MG63 (cell line): ENCODE measurements around the gene SRSF5. TPM values are rescaled to one million over a fixed set of nuclear protein-coding genes. Genes with fewer than 3 reads are reported as not detected.
A peak's percentile ranks its signal among the peaks of the same experiment; 100 is the strongest.

Experiments used
- DNase-seq: peaks from one replicate; pipeline ENCODE4 v3.0.0-alpha.2; 2020
- H3K27me3 ChIP-seq: fragments of 250-450 bp; sonication (Bioruptor Pico); 2 replicates; pipeline ENCODE4 v1.5.1; 2020; ENCODE audit warnings: mild to moderate bottlenecking, moderate library complexity
- H3K36me3 ChIP-seq: fragments of 250-450 bp; sonication (Bioruptor Pico); 2 replicates; pipeline ENCODE4 v1.5.1; 2020; ENCODE audit warnings: mild to moderate bottlenecking, moderate library complexity
- H3K4me3 ChIP-seq: fragments of 250-450 bp; sonication (Bioruptor Pico); 2 replicates; pipeline ENCODE4 v1.5.1; 2020; ENCODE audit warnings: mild to moderate bottlenecking, moderate library complexity
- H3K9me3 ChIP-seq: fragments of 250-450 bp; sonication (Bioruptor Pico); 2 replicates; pipeline ENCODE4 v1.5.1; 2020; ENCODE audit warnings: mild to moderate bottlenecking, moderate library complexity
- total RNA-seq: library from RNA; depleted of rRNA; stranded (reverse); fragments of >200 nt; shearing (Covaris generic); gene quantifications from 2 replicates; pipeline ENCODE4 v1.2.3, GENCODE V29; 2014; ENCODE audit warnings: low replicate concordance; rRNA removed

Gene SRSF5
- total RNA-seq, 1 experiment from 2014 or later = 40.4 TPM

DNA sequence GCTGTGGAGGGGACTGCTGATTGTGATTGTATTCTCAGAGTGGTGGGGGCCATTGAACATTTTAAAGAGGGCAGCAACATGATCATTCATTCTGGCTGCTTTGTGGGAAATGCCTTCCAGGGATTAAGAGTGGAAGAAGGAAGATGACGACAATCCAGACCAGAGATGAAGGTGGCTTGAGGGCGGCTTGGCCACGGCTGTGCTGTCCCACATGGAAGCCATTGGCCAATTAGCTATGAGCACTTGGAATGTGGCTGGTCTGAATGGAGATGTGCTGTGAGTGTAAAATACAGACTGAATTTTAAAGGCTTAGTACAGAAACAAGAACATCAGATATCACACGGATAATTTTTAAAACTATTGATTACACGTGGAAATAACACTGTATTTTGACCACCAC, 49.3 kb downstream of the SRSF5 start:
- DNase-seq = no peak
- Histone ChIP-seq H3K27me3 (no peaks in the 10 kb centered on the region), H3K4me3 (no peak overlapping the region), H3K9me3 (no peaks in the 10 kb centered on the region), H3K36me3 (no peaks in the 10 kb centered on the region)

- Histone ChIP-seq H3K27me3 (no peaks in the 10 kb centered on the region), H3K36me3 (no peaks in the 10 kb centered on the region), H3K4me3 (no peak overlapping the region), H3K9me3 (no peaks in the 10 kb centered on the region)
- DNase-seq = peak; percentile 61
Measured at GRCh38 chr14:69818758-69819191, 51.8 kb downstream of the SRSF5 start.

- H3K36me3 ChIP-seq = no peaks in the 10 kb centered on the region
- no peak for DNase-seq
- no peaks in the 10 kb centered on the region for H3K27me3 ChIP-seq
- no peaks in the 10 kb centered on the region for H3K9me3 ChIP-seq
- H3K4me3 ChIP-seq = no peak overlapping the region
Measured at GRCh38 chr14:69819607-69820006, 52.7 kb downstream of the SRSF5 start.

GRCh38 chr14:69820991-69821390, 54.0 kb downstream of the SRSF5 start:
- H3K9me3 ChIP-seq = no peaks in the 10 kb centered on the region

More at GRCh38 chr14:69820991-69821390, 54.0 kb downstream of the SRSF5 start:
- H3K36me3 ChIP-seq = no peaks in the 10 kb centered on the region
- no peak for DNase-seq
- no peak overlapping the region for H3K4me3 ChIP-seq
- H3K27me3 ChIP-seq = no peaks in the 10 kb centered on the region

Other genes starting within 250 kb of the SRSF5 start
- not detected in 2 replicates for gene CCDC177, start 192.3 kb upstream of the SRSF5 start, total RNA-seq
- gene SUSD6, start 155.5 kb upstream of the SRSF5 start, total RNA-seq = 1.9 and 3.1 TPM in 2 replicates
- gene SLC10A1, start 30.1 kb downstream of the SRSF5 start, total RNA-seq = not detected in 2 replicates
- 9.7 and 24.1 TPM in 2 replicates for gene SMOC1, start 112.3 kb downstream of the SRSF5 start, total RNA-seq